PC-3 (cell line): Measurements from ENCODE around the gene WDR82.

Experiments
- EZH2 ChIP-seq: fragments of 300-600 bp; sonication (generic); IDR thresholded peaks from one replicate; pipeline ENCODE4 v1.6.1; 2017; ENCODE audit warnings: antibody characterized with exemption, mild to moderate bottlenecking, low read length; ENCODE audit not compliant: unreplicated experiment
- TF ChIP-seq, protein P1 (sequence below): fragments of 300-600 bp; sonication (generic); conservative IDR thresholded peaks from 2 replicates; pipeline ENCODE4 v1.5.1; 2017; ENCODE audit warnings: antibody characterized with exemption, low read depth, mild to moderate bottlenecking, low read length

DNA sequence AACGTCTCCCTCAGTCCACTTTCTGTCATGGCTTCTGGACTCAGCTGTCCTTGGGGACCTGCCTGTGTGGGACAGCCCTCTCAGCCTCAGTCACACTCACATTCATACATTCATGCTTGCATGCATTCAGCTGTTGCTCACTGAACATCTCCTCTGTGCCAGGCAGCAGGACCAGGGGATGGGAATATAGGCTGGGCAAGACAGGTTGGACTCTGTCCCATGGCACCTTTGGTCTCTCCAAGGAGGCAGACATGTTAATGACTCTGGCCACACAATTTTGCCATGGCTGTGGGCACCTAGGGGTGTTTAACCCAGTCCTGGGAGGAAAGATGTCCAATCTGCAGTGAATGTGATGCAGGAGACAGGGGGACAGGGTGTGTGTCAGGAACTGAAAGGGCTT lies 29.9 kb upstream of the WDR82 start:
- TF ChIP-seq, protein P1, sequence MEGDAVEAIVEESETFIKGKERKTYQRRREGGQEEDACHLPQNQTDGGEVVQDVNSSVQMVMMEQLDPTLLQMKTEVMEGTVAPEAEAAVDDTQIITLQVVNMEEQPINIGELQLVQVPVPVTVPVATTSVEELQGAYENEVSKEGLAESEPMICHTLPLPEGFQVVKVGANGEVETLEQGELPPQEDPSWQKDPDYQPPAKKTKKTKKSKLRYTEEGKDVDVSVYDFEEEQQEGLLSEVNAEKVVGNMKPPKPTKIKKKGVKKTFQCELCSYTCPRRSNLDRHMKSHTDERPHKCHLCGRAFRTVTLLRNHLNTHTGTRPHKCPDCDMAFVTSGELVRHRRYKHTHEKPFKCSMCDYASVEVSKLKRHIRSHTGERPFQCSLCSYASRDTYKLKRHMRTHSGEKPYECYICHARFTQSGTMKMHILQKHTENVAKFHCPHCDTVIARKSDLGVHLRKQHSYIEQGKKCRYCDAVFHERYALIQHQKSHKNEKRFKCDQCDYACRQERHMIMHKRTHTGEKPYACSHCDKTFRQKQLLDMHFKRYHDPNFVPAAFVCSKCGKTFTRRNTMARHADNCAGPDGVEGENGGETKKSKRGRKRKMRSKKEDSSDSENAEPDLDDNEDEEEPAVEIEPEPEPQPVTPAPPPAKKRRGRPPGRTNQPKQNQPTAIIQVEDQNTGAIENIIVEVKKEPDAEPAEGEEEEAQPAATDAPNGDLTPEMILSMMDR: no peak
- TF ChIP-seq EZH2: no peak
